ENCODE data around the gene BIN2.

The BIN2 gene

GRCh38 chr12:51323966-51324895, at the start of gene BIN2:
BIN2 (minus strand) TSS chr12:51324174; CDS start chr12:51324102, 72 bp downstream.
- no peak for DNase-seq

DNA sequence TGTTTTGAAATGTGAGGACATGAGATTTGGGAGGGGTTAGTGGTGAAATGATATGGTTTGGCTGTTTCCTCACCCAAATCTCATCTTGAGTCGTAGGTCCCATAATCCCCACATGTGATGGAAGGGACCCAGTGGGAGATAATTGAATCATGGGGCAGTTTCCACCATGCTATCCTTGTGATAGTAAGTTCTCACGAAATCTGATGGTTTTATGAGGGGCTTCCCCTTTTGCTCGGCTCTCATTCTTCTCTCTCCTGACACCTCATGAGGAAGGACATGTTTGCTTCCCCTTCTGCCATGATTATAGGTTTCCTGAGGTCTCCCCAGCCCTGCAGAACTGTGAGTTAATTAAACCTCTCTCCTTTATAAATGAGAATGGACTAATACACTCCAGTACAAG, 49.2 kb upstream of the BIN2 start:
- no peak for DNase-seq

GRCh38 chr12:51372021-51372420, 48.0 kb upstream of the BIN2 start:
- DNase-seq = no peak

- DNase-seq = peak; percentile 98
Measured at GRCh38 chr12:51371295-51371953, 47.5 kb upstream of the BIN2 start.

- DNase-seq = no peak
Measured at GRCh38 chr12:51370667-51371066, 46.7 kb upstream of the BIN2 start.

- DNase-seq = peak; percentile 16
Measured at GRCh38 chr12:51369581-51369980, 45.6 kb upstream of the BIN2 start.

- peak; percentile 60 for DNase-seq
Measured at GRCh38 chr12:51368640-51369517, 44.9 kb upstream of the BIN2 start.

GRCh38 chr12:51365276-51365675, 41.3 kb upstream of the BIN2 start:
- no peak for DNase-seq

GRCh38 chr12:51364001-51364400, 40.0 kb upstream of the BIN2 start:
- DNase-seq = no peak

DNA sequence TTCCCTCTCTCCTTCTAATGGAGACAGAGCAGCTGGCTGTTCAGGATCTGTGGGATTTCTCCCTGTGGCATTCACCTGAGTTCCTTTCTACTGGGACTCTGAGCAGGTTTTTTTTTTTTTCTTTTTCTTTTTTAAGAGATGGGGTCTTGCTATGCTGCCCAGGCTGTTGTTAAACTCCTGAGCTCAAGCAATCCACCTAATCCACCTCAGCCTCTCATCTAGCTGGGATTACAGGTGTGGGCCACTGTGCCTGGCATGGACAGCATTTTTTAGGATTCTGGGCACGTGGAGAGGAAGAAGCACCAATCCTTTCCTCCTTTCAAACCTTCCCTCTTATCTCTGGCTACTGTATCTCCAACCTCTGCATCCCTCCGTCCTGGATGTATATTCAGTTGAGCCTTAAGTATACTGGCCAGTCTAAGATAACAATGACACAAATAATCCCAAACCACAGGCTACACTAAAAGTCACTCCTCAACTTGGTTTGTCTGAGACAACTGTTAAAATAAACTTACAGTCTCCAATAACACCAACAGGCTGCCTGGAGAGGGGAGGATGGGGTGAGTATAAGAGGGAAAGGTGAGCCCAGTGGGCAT, 38.9 kb upstream of the BIN2 start:
- no peak for DNase-seq

GRCh38 chr12:51362307-51362706, 38.3 kb upstream of the BIN2 start:
- DNase-seq = no peak

GRCh38 chr12:51361161-51362016, 37.4 kb upstream of the BIN2 start:
- no peak for DNase-seq

- no peak for DNase-seq
Measured at GRCh38 chr12:51360315-51360714, 36.3 kb upstream of the BIN2 start.

DNA sequence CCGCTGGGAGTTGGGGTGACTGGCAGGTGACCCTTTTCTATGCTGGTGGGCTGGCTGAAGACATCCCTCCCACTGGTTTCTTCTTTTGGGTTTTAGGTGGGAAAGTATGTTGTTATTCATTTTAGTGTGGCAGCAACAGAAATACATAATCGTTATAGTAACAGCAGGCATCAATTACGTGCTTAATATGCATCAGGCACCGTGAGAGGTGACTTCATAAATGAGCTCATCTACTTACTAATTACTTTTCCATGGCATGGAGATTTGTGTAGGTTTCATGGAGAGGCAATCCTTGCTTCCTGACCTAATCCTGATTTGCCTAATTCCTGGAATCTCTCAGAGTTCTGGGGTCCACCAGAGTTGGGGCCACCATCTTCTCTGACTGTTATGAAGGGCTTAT, 35.9 kb upstream of the BIN2 start:
- DNase-seq = peak; percentile 20

DNA sequence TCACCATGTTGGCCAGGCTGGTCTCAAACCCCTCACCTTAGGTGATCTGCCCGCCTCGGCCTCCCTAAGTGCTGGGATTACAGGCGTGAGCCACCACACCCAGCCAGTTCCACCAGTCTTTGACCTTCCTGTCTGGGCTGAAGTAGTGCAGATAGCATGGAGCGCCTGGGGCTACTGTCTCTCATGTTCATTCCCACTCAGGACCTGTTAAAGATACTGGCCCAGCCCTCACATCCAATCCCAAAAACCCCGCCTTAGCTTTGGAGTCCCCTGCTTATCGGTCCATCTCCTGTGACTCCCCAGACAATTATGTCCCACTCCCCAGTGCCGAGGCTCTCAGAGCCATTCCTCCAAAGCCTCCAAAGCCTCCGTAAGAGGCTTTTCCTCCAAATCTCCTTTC, 34.5 kb upstream of the BIN2 start:
- no peak for DNase-seq

- DNase-seq = no peak
Measured at GRCh38 chr12:51357374-51358047, 33.5 kb upstream of the BIN2 start.

DNA sequence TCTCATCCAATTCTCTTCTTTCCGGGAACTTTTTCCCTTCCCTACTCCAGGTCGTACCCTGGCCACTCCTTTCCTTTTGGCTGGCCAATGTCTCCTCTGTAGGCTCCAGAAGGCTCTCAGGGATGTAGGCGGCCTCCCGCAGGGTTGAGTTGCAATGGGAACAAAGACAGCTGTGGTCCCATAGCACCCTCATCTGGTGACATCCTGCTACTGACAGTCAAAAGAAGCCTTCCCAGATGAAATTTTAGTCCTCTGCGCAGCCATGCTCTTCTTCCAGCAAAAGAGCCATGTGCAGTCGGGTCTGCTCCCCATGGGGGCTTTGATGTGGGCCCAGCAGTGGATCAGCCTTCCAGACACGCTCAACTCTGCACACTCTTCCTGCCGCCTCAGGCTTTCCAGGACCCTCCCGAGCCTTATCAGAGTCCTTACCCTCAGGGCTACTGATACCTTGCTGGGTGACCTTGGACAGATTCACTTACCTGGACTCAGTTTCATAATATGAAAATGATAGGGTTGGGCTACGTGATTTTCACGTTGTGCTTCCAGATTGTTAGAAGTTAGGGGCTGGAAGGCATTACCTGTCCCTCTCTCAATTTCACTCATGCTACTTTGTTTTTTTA, 28.0 kb upstream of the BIN2 start:
- DNase-seq = peak; percentile 85

GRCh38 chr12:51349026-51349425, 25.1 kb upstream of the BIN2 start:
- DNase-seq = no peak

- no peak for DNase-seq
Measured at GRCh38 chr12:51348116-51348515, 24.1 kb upstream of the BIN2 start.

GRCh38 chr12:51346581-51346980, 22.6 kb upstream of the BIN2 start, which contains the start of gene CELA1:
CELA1 (minus strand) TSS chr12:51346679; CDS start chr12:51346638, 41 bp downstream.
- DNase-seq = no peak

GRCh38 chr12:51345681-51346080, 21.7 kb upstream of the BIN2 start:
- no peak for DNase-seq
